HG02943 (cell line): ENCODE results near the gene TNFSF15.

Experiments
- ATAC-seq: cut with Tn5 transposase; IDR thresholded peaks from one replicate; pipeline ENCODE4 v1.9.1; 2021; ENCODE audit warnings: mild to moderate bottlenecking, low read depth, moderate library complexity; ENCODE audit not compliant: unreplicated experiment

Gene TNFSF15

GRCh38 chr9:114791312-114791711 lies 14.5 kb downstream of the TNFSF15 start:
- ATAC-seq = no peak

GRCh38 chr9:114790521-114790920 lies 15.3 kb downstream of the TNFSF15 start:
- ATAC-seq = no peak

- ATAC-seq = no peak
These were observed 16.8 kb downstream of the TNFSF15 start for GRCh38 chr9:114789006-114789405.

GRCh38 chr9:114787781-114788498 lies 17.9 kb downstream of the TNFSF15 start:
- ATAC-seq = no peak

GRCh38 chr9:114787214-114787613 lies 18.6 kb downstream of the TNFSF15 start:
- no peak for ATAC-seq

GRCh38 chr9:114785866-114786650 lies 19.8 kb downstream of the TNFSF15 start:
- no peak for ATAC-seq

- ATAC-seq = no peak
These were observed 21.0 kb downstream of the TNFSF15 start for GRCh38 chr9:114784721-114785279.

- ATAC-seq = no peak
These were observed 23.3 kb downstream of the TNFSF15 start for GRCh38 chr9:114782586-114782985.

- no peak for ATAC-seq
These were observed 26.4 kb downstream of the TNFSF15 start for GRCh38 chr9:114779352-114779845.

GRCh38 chr9:114777821-114778609 lies 27.8 kb downstream of the TNFSF15 start:
- ATAC-seq = no peak

GRCh38 chr9:114776683-114777399 lies 29.0 kb downstream of the TNFSF15 start:
- ATAC-seq = no peak

- ATAC-seq = no peak
These were observed 29.9 kb downstream of the TNFSF15 start for GRCh38 chr9:114775981-114776380.

GRCh38 chr9:114775121-114775520 lies 30.7 kb downstream of the TNFSF15 start:
- ATAC-seq = no peak

- ATAC-seq = no peak
These were observed 31.3 kb downstream of the TNFSF15 start for GRCh38 chr9:114774524-114774923.

- ATAC-seq = no peak
These were observed 34.0 kb downstream of the TNFSF15 start for GRCh38 chr9:114771889-114772288.

GRCh38 chr9:114770991-114771390 lies 34.8 kb downstream of the TNFSF15 start:
- no peak for ATAC-seq

- ATAC-seq = no peak
These were observed 36.2 kb downstream of the TNFSF15 start for GRCh38 chr9:114769624-114770023.

- no peak for ATAC-seq
These were observed 42.6 kb downstream of the TNFSF15 start for GRCh38 chr9:114763220-114763619.

- ATAC-seq = no peak
These were observed 44.3 kb downstream of the TNFSF15 start for GRCh38 chr9:114761523-114761922.
